OCI-LY7 (cell line): ENCODE data around the gene SYCP3. TPM values are rescaled to one million over a fixed set of nuclear protein-coding genes. Genes with fewer than 3 reads are reported as not detected.

Source experiments
- BruUV-seq: library from RNA; stranded (reverse); fragments of 400-500 nt; replicated peaks from 2 replicates; lab custom pipeline; 2021; lab: Mats Ljungman, UMichigan
- CTCF ChIA-PET: fragments of 300-600 bp; sonication (Branson Sonifier 250); formaldehyde crosslinking; loops from one replicate; lab custom pipeline; 2022; ENCODE audit warnings: antibody characterized with exemption; ENCODE audit not compliant: unreplicated experiment; lab: Charles Lee
- POLR2A ChIA-PET: fragments of 300-600 bp; sonication (Branson Sonifier 250); formaldehyde crosslinking; loops from one replicate; lab custom pipeline; 2022; ENCODE audit warnings: antibody characterized with exemption; lab: Charles Lee
- DNase-seq: peaks from one replicate; pipeline ENCODE4 v3.0.0-alpha.2; 2015; ENCODE audit warnings: low spot score
- H2AFZ ChIP-seq: fragments of 200-600 bp; sonication (generic), shearing (Covaris generic); 2 replicates; pipeline ENCODE4 v1.6.1; 2014; ENCODE audit warnings: mild to moderate bottlenecking, antibody characterized with exemption, low read length, moderate library complexity
- H3K27ac ChIP-seq: fragments of 200-600 bp; sonication (generic); 2 replicates; pipeline ENCODE4 v1.5.1; 2014; ENCODE audit warnings: mixed run types, low read depth, mild to moderate bottlenecking, moderate library complexity, low read length, inconsistent platforms; ENCODE audit not compliant: poor library complexity, severe bottlenecking
- H3K36me3 ChIP-seq: fragments of 200-600 bp; sonication (generic); 2 replicates; pipeline ENCODE4 v1.6.1; 2014; ENCODE audit warnings: mild to moderate bottlenecking, antibody characterized with exemption, low read length, moderate library complexity, mixed read lengths; ENCODE audit not compliant: insufficient read depth
- H3K4me1 ChIP-seq: fragments of 200-600 bp; sonication (generic); 2 replicates; pipeline ENCODE4 v1.5.1; 2014; ENCODE audit warnings: mild to moderate bottlenecking, low read length; ENCODE audit not compliant: insufficient read depth, poor library complexity, severe bottlenecking
- H3K4me2 ChIP-seq: fragments of 200-600 bp; sonication (generic); 2 replicates; pipeline ENCODE4 v1.6.1; 2014; ENCODE audit warnings: mild to moderate bottlenecking, low read length
- H3K4me3 ChIP-seq: fragments of 200-600 bp; sonication (generic); 2 replicates; pipeline ENCODE4 v1.5.1; 2014; ENCODE audit warnings: mild to moderate bottlenecking, low read depth, low read length; ENCODE audit not compliant: poor library complexity, severe bottlenecking
- H3K79me2 ChIP-seq: fragments of 200-600 bp; sonication (generic); 2 replicates; pipeline ENCODE4 v1.6.1; 2016; ENCODE audit warnings: low read depth, mild to moderate bottlenecking, low read length, moderate library complexity, mixed read lengths; ENCODE audit not compliant: insufficient read depth
- H3K9me2 ChIP-seq: fragments of 200-600 bp; sonication (generic); 2 replicates; pipeline ENCODE4 v1.6.1; 2016; ENCODE audit warnings: mild to moderate bottlenecking, low read length, mixed read lengths; ENCODE audit not compliant: insufficient read depth
- H3K9me3 ChIP-seq: fragments of 200-600 bp; sonication (generic); 2 replicates; pipeline ENCODE4 v1.6.1; 2014; ENCODE audit warnings: mild to moderate bottlenecking, mixed run types, low read length, mixed read lengths
- H4K20me1 ChIP-seq: fragments of 200-600 bp; sonication (generic); 2 replicates; pipeline ENCODE4 v1.6.1; 2014; ENCODE audit warnings: mild to moderate bottlenecking, antibody characterized with exemption, low read length, moderate library complexity, mixed read lengths; ENCODE audit not compliant: insufficient read depth
- CTCF ChIP-seq: fragments of 200-600 bp; sonication (generic); conservative IDR thresholded peaks from 2 replicates; pipeline ENCODE4 v1.5.1; 2014; ENCODE audit warnings: mild to moderate bottlenecking, antibody characterized with exemption, low read length, moderate library complexity, mixed read lengths
- EZH2phosphoT487 ChIP-seq: fragments of 200-600 bp; sonication (generic); IDR thresholded peaks from 2 replicates; pipeline ENCODE4 v1.6.1; 2018; ENCODE audit warnings: low read depth, borderline replicate concordance, mild to moderate bottlenecking, mixed run types, antibody characterized with exemption, low read length, moderate library complexity, mixed read lengths
- intact Hi-C: fragments of 100-400 bp; cut with micrococcal nuclease; formaldehyde crosslinking; loops from one replicate; pipeline ENCODE4 v1.10.0; 2022; ENCODE audit not compliant: unreplicated experiment
- total RNA-seq, 2 experiments: library from RNA; depleted of rRNA in 1 of 2; stranded (reverse); fragments of >200 nt in 1 of 2; shearing (Covaris generic) in 1 of 2; gene quantifications; 2 replicates each; pipeline ENCODE4 v1.2.3, GENCODE V29; 2014 to 2022

Gene SYCP3
- total RNA-seq, 2 experiments from 2014 or later = 0.13 to 0.36 TPM

DNA sequence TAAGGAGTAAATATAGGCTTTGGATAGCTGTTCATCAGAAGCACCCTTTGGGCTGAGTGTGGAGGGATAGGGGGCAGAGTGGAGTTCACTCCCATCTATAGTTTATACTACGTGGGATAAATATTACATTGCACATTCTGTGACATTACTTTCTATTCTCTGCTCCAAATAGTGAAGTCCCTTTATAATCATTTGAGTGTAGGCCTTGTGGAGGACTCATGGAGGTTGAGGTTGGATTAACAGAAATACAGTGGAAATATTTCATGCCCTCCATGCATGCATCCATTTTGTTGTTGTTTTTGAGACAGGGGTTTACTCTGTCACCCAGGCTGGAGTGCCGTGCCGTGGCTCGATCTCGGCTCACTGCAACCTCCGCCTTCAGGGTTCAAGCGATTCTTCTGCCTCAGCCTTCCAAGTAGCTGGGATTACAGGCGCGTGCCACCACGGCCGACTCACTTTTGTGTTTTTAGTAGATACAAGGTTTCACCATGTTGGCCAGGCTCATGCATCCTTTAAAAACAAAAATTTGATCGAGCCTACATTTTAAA lies 40.4 kb downstream of the SYCP3 start:
- peaks cover 6% of the 10 kb centered on the region; the same call in 1 of the 2 replicates for H3K9me3 ChIP-seq
- peak overlapping the region; percentile 80 for H3K4me3 ChIP-seq
- BruUV-seq = no TSS peak
- intact Hi-C loops = loop anchor here (1.0 to 5.0 kb wide), 2 partner anchors 44 to 133 kb away; partner anchors contain the start of gene GNPTAB
- peak overlapping the region; percentile 56 for H3K27ac ChIP-seq
- peak overlapping the region; percentile 97 for H3K4me2 ChIP-seq
- H3K9me2 ChIP-seq = no peaks in the 10 kb centered on the region
- H4K20me1 ChIP-seq = no peaks in the 10 kb centered on the region; the same call in 1 of the 2 replicates
- peaks cover 45% of the 10 kb centered on the region for H3K4me1 ChIP-seq
- H3K36me3 ChIP-seq = no peaks in the 10 kb centered on the region; the same call in 1 of the 2 replicates
- ChIA-PET CTCF (interaction anchor here (1.0 kb wide), 1 partner anchor 64 kb away, joined by 3 read pairs; no protein-coding TSS in a partner anchor), POLR2A (interaction anchor here (1.2 to 1.7 kb wide), 6 partner anchors 9 to 73 kb away, joined by 3 to 6 read pairs (median 4); no protein-coding TSS in a partner anchor)
- H3K79me2 ChIP-seq = peaks cover 16% of the 10 kb centered on the region; the same call in 1 of the 2 replicates
- TF ChIP-seq CTCF (peak; percentile 81), EZH2phosphoT487 (no peak)
- peak overlapping the region; percentile 89; the same call in 1 of the 2 replicates for H2AFZ ChIP-seq
- peak; percentile 46 for DNase-seq

DNA sequence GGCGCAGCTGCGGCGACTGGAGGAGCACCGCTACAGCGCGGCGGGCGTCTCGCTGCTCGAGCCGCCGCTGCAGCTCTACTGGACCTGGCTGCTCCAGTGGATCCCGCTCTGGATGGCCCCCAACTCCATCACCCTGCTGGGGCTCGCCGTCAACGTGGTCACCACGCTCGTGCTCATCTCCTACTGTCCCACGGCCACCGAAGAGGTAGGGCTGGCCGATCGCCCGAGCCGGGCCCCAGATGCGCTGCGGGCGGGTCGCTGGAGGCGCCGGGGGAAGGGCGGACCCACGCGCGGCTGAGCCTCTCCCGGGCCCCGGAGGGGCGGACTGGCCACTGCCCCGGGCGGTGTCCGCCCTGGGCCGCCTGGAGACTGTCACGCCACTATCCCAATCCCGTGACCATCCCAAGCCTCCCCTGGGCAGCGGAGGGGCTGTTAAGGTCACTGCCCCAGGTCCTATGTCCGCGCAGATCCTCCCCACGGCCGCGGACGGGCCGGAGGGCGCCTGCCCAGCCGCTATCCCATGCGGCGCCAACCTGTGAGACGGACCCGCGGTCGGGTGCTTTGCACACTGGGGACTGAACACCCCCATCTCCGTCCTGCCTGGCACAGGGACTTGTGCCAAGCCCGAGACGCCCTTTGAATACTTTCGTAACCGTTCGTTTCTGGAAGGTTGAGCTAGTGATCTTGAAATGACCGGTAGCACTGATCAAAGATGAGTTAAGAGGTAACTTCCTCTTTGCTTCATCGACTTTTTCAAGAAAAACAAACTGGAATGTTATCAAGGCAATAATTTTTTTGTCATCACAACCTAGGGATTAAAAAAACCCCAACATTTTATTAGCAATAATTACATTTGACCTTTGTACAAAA lies 41.1 kb downstream of the SYCP3 start:
- peak overlapping the region; percentile 89; the same call in 1 of the 2 replicates for H2AFZ ChIP-seq
- POLR2A ChIA-PET = interaction anchor here (1.2 to 1.7 kb wide), 3 partner anchors 10 to 74 kb away, joined by 3 to 6 read pairs (median 5); no protein-coding TSS in a partner anchor
- TF ChIP-seq EZH2phosphoT487 (no peak), CTCF (no peak)
- peaks cover 45% of the 10 kb centered on the region for H3K4me1 ChIP-seq
- DNase-seq = peak; percentile 53
- no TSS peak for BruUV-seq
- H4K20me1 ChIP-seq = no peaks in the 10 kb centered on the region; the same call in 1 of the 2 replicates
- peak overlapping the region; percentile 80 for H3K4me3 ChIP-seq
- no peaks in the 10 kb centered on the region; the same call in 1 of the 2 replicates for H3K36me3 ChIP-seq
- no peaks in the 10 kb centered on the region for H3K9me2 ChIP-seq
- CTCF ChIA-PET = interaction anchor here (1.0 kb wide), 1 partner anchor 65 kb away, joined by 3 read pairs; no protein-coding TSS in a partner anchor
- peaks cover 6% of the 10 kb centered on the region; the same call in 1 of the 2 replicates for H3K9me3 ChIP-seq
- H3K27ac ChIP-seq = peak overlapping the region; percentile 56
- intact Hi-C loops = loop anchor here (1.0 to 5.0 kb wide), 3 partner anchors 27 to 134 kb away; partner anchors contain the start of gene GNPTAB
- H3K4me2 ChIP-seq = peak overlapping the region; percentile 97
- H3K79me2 ChIP-seq = peaks cover 16% of the 10 kb centered on the region; the same call in 1 of the 2 replicates
